CD4-positive, alpha-beta memory T cell (primary cell): ENCODE measurements around the gene CCNT1. TPM values are rescaled to one million over a fixed set of nuclear protein-coding genes. Genes with fewer than 3 reads are reported as not detected.
A peak's percentile ranks its signal among the peaks of the same experiment; 100 is the strongest.

Experiments
- CTCF ChIA-PET: fragments of 350-600 bp; sonication (Branson Sonifier 250); formaldehyde crosslinking; loops from one replicate; lab custom pipeline; 2021; ENCODE audit warnings: inconsistent platforms; ENCODE audit not compliant: partially characterized antibody; lab: Charles Lee
- POLR2A ChIA-PET: fragments of 350-600 bp; sonication (Branson Sonifier 250); formaldehyde crosslinking; loops from one replicate; lab custom pipeline; 2021; ENCODE audit not compliant: partially characterized antibody; lab: Charles Lee
- DNase-seq, 5 donors: peaks; one replicate each; pipeline versions ENCODE4 v3.0.0 to v3.0.0-alpha.2; 2020 to 2022; ENCODE audit warnings: mixed read lengths in 1 of 5
- H3K27ac ChIP-seq: one replicate; pipeline ENCODE4 v1.7.0; 2013; ENCODE audit warnings: low read depth, low read length
- H3K27me3 ChIP-seq: 2 replicates; pipeline ENCODE4 v1.7.0; 2013; ENCODE audit warnings: mild to moderate bottlenecking, low read length, moderate library complexity; ENCODE audit not compliant: insufficient read depth
- H3K36me3 ChIP-seq: 2 replicates; pipeline ENCODE4 v1.7.0; 2013; ENCODE audit warnings: mild to moderate bottlenecking, low read length, moderate library complexity; ENCODE audit not compliant: insufficient read depth
- H3K4me1 ChIP-seq: 2 replicates; pipeline ENCODE4 v1.7.0; 2013; ENCODE audit warnings: mild to moderate bottlenecking, low read length, moderate library complexity; ENCODE audit not compliant: insufficient read depth
- H3K4me3 ChIP-seq, 2 donors: one replicate each; pipeline ENCODE4 v1.7.0; 2013; ENCODE audit warnings: low read length in 2 of 2, mild to moderate bottlenecking in 1 of 2
- H3K9me3 ChIP-seq, 2 donors: one replicate each; pipeline ENCODE4 v1.7.0; 2013; ENCODE audit warnings: low read length in 2 of 2, control low read depth in 1 of 2; ENCODE audit not compliant: control insufficient read depth in 1 of 2
- H3K27ac Mint-ChIP-seq, 7 donors: one replicate each; pipeline ENCODE4 v1.8.0; 2020 to 2021; ENCODE audit warnings: mixed read lengths in 7 of 7, mild to moderate bottlenecking in 6 of 7, inconsistent platforms in 3 of 7, moderate library complexity in 3 of 7
- H3K27me3 Mint-ChIP-seq, 2 donors: one replicate each; pipeline ENCODE4 v1.8.0; 2020 to 2021; ENCODE audit warnings: mixed read lengths in 2 of 2
- H3K36me3 Mint-ChIP-seq, 2 donors: one replicate each; pipeline ENCODE4 v1.8.0; 2020 to 2021; ENCODE audit warnings: mixed read lengths in 2 of 2, inconsistent platforms in 1 of 2, mild to moderate bottlenecking in 1 of 2
- H3K4me1 Mint-ChIP-seq, 4 donors: one replicate each; pipeline ENCODE4 v1.8.0; 2020 to 2021; ENCODE audit warnings: mixed read lengths in 4 of 4, mild to moderate bottlenecking in 1 of 4
- H3K4me3 Mint-ChIP-seq, 8 donors: one replicate each; pipeline ENCODE4 v1.8.0; 2020 to 2021; ENCODE audit warnings: mixed read lengths in 8 of 8, mild to moderate bottlenecking in 7 of 8, moderate library complexity in 6 of 8, inconsistent platforms in 3 of 8
- H3K9me3 Mint-ChIP-seq, 8 donors: one replicate each; pipeline ENCODE4 v1.8.0; 2020 to 2021; ENCODE audit warnings: mixed read lengths in 8 of 8, mild to moderate bottlenecking in 5 of 8, inconsistent platforms in 3 of 8, moderate library complexity in 1 of 8
- intact Hi-C: fragments of 100-400 bp; cut with micrococcal nuclease; formaldehyde crosslinking; loops from one replicate; pipeline ENCODE4 v1.15.1; 2023
- polyA plus RNA-seq, 2 donors: library from polyadenylated mRNA; unstranded; fragments of 300-500 nt; fragmentation: Illumina TruSeq; gene quantifications; one replicate each; pipeline ENCODE4 v1.2.3, GENCODE V29; 2021
- total RNA-seq, 2 experiments: library from RNA; stranded (reverse); gene quantifications; one replicate each; pipeline ENCODE4 v1.2.3, GENCODE V29; 2021

CCNT1 gene
- total and polyA plus RNA-seq, 4 experiments from 2014 or later: 5.8 to 69.5 (median 40.5) TPM

GRCh38 chr12:48681399-48681709 is 35.2 kb downstream of the CCNT1 start:
- H3K9me3 ChIP-seq: no peaks in the 10 kb centered on the region
- POLR2A ChIA-PET: interaction anchor here (0.9 to 3.2 kb wide), 12 partner anchors 8 to 584 kb away, joined by 3 to 44 read pairs (median 4); partner anchors contain the start of genes ASB8, CCDC184, CCNT1 and TUBA1B
- CTCF ChIA-PET: no interaction called here
- Mint-ChIP-seq H3K9me3 (peaks cover 0 to 2% (median 0%) of the 10 kb centered on the region in 8 donors), H3K4me3 (peak overlapping the region; percentile 89 to 98 (median 97)), H3K27me3 (no peaks in the 10 kb centered on the region), H3K36me3 (peaks cover 16 to 49% of the 10 kb centered on the region in 2 donors), H3K27ac (peak overlapping the region; percentile 95 to 99 (median 99)), H3K4me1 (peaks cover 39 to 62% (median 51%) of the 10 kb centered on the region in 4 donors)
- no peak for DNase-seq
- peaks cover 48% of the 10 kb centered on the region for H3K4me1 ChIP-seq
- no peaks in the 10 kb centered on the region for H3K27me3 ChIP-seq
- peak overlapping the region; percentile 80 to 96 for H3K4me3 ChIP-seq
- intact Hi-C loops: no loop called here
- H3K36me3 ChIP-seq: peaks cover 20% of the 10 kb centered on the region
- peak overlapping the region; percentile 85 for H3K27ac ChIP-seq

- Histone ChIP-seq H3K27me3 (no peaks in the 10 kb centered on the region), H3K9me3 (no peaks in the 10 kb centered on the region), H3K4me3 (peak overlapping the region; percentile 80 to 96), H3K27ac (peak overlapping the region; percentile 85), H3K4me1 (peaks cover 48% of the 10 kb centered on the region), H3K36me3 (peaks cover 20% of the 10 kb centered on the region)
- Mint-ChIP-seq H3K27me3 (no peaks in the 10 kb centered on the region), H3K9me3 (peaks cover 0 to 2% (median 0%) of the 10 kb centered on the region in 8 donors), H3K27ac (peak overlapping the region in 6 of 7 donors; percentile 59 to 99 (median 98)), H3K4me1 (peaks cover 39 to 67% (median 50%) of the 10 kb centered on the region in 4 donors), H3K36me3 (peaks cover 16 to 49% of the 10 kb centered on the region in 2 donors), H3K4me3 (peak overlapping the region; percentile 89 to 98 (median 97))
- intact Hi-C loops: no loop called here
- POLR2A ChIA-PET: interaction anchor here (2.1 to 3.2 kb wide), 3 partner anchors 8 to 34 kb away, joined by 10 to 44 read pairs (median 16); partner anchors contain the start of gene CCNT1
- no peak for DNase-seq
- CTCF ChIA-PET: no interaction called here
Observed at GRCh38 chr12:48680861-48681260, 35.6 kb downstream of the CCNT1 start.

GRCh38 chr12:48678551-48679185 is 37.8 kb downstream of the CCNT1 start:
- Mint-ChIP-seq H3K4me3 (peak overlapping the region; percentile 70 to 98 (median 79)), H3K27ac (peak overlapping the region in 4 of 7 donors; percentile 39 to 85 (median 64))

GRCh38 chr12:48671231-48671856 is 45.2 kb downstream of the CCNT1 start:
- Mint-ChIP-seq H3K27me3 (no peaks in the 10 kb centered on the region), H3K27ac (no peak overlapping the region), H3K4me3 (no peak overlapping the region), H3K9me3 (no peaks in the 10 kb centered on the region), H3K36me3 (peaks cover 26 to 58% of the 10 kb centered on the region in 2 donors), H3K4me1 (peaks cover 7 to 19% (median 14%) of the 10 kb centered on the region in 4 donors)
- Histone ChIP-seq H3K4me1 (peaks cover 10% of the 10 kb centered on the region), H3K27me3 (no peaks in the 10 kb centered on the region), H3K27ac (no peak overlapping the region), H3K36me3 (peaks cover 64% of the 10 kb centered on the region), H3K9me3 (no peaks in the 10 kb centered on the region), H3K4me3 (no peak overlapping the region)
- ChIA-PET CTCF (no interaction called here), POLR2A (interaction anchor here (1.9 kb wide), 1 partner anchor 11 kb away, joined by 10 read pairs; the partner anchor contains the start of gene KANSL2)
- intact Hi-C loops: no loop called here
- no peak for DNase-seq

More at GRCh38 chr12:48678551-48679185, 37.8 kb downstream of the CCNT1 start:
- Mint-ChIP-seq H3K4me1 (peaks cover 40 to 67% (median 52%) of the 10 kb centered on the region in 4 donors), H3K9me3 (no peaks in the 10 kb centered on the region), H3K27me3 (no peaks in the 10 kb centered on the region), H3K36me3 (peaks cover 16 to 62% of the 10 kb centered on the region in 2 donors)
- H3K4me3 ChIP-seq: no peak overlapping the region
- CTCF ChIA-PET: no interaction called here
- H3K27me3 ChIP-seq: no peaks in the 10 kb centered on the region
- H3K9me3 ChIP-seq: no peaks in the 10 kb centered on the region
- peaks cover 57% of the 10 kb centered on the region for H3K4me1 ChIP-seq
- H3K27ac ChIP-seq: no peak overlapping the region
- peaks cover 26% of the 10 kb centered on the region for H3K36me3 ChIP-seq
- no peak for DNase-seq
- POLR2A ChIA-PET: interaction anchor here (1.5 kb wide), 1 partner anchor 11 kb away, joined by 3 read pairs; no protein-coding TSS in a partner anchor
- intact Hi-C loops: no loop called here

GRCh38 chr12:48668996-48669395 is 47.5 kb downstream of the CCNT1 start:
- H3K4me3 Mint-ChIP-seq: no peak overlapping the region
- no peak for DNase-seq
- intact Hi-C loops: no loop called here
- CTCF ChIA-PET: interaction anchor here (1.4 kb wide), 1 partner anchor 11 kb away, joined by 3 read pairs; no protein-coding TSS in a partner anchor
- peak overlapping the region in 1 of 7 donors; percentile 59 for H3K27ac Mint-ChIP-seq
- Histone ChIP-seq H3K9me3 (no peaks in the 10 kb centered on the region), H3K4me3 (no peak overlapping the region), H3K27me3 (no peaks in the 10 kb centered on the region), H3K27ac (no peak overlapping the region), H3K4me1 (no peaks in the 10 kb centered on the region), H3K36me3 (peaks cover 68% of the 10 kb centered on the region)
- POLR2A ChIA-PET: interaction anchor here (1.2 kb wide), 1 partner anchor 13 kb away, joined by 4 read pairs; the partner anchor contains the start of gene KANSL2
- H3K9me3 Mint-ChIP-seq: no peaks in the 10 kb centered on the region
- peaks cover 5 to 15% (median 10%) of the 10 kb centered on the region in 4 donors for H3K4me1 Mint-ChIP-seq
- peaks cover 30 to 55% of the 10 kb centered on the region in 2 donors for H3K36me3 Mint-ChIP-seq
- H3K27me3 Mint-ChIP-seq: no peaks in the 10 kb centered on the region

- Histone ChIP-seq H3K27me3 (no peaks in the 10 kb centered on the region), H3K9me3 (no peaks in the 10 kb centered on the region), H3K4me1 (no peaks in the 10 kb centered on the region), H3K4me3 (no peak overlapping the region), H3K36me3 (peaks cover 46% of the 10 kb centered on the region), H3K27ac (no peak overlapping the region)
- ChIA-PET POLR2A (no interaction called here), CTCF (no interaction called here)
- DNase-seq: no peak
- Mint-ChIP-seq H3K4me3 (no peak overlapping the region), H3K9me3 (no peaks in the 10 kb centered on the region), H3K27ac (no peak overlapping the region), H3K27me3 (no peaks in the 10 kb centered on the region), H3K4me1 (peaks cover 0 to 5% (median 0%) of the 10 kb centered on the region in 4 donors), H3K36me3 (peaks cover 21 to 58% of the 10 kb centered on the region in 2 donors)
- intact Hi-C loops: no loop called here
Observed at GRCh38 chr12:48659863-48660262, 56.6 kb downstream of the CCNT1 start.

GRCh38 chr12:48651681-48652080 is 64.8 kb downstream of the CCNT1 start:
- Mint-ChIP-seq H3K9me3 (peaks cover 0 to 1% (median 0%) of the 10 kb centered on the region in 8 donors), H3K27me3 (no peaks in the 10 kb centered on the region), H3K27ac (peak overlapping the region in 2 of 7 donors; percentile 60 to 83), H3K4me3 (no peak overlapping the region), H3K4me1 (peaks cover 0 to 9% (median 3%) of the 10 kb centered on the region in 4 donors), H3K36me3 (peaks cover 34 to 61% of the 10 kb centered on the region in 2 donors)
- intact Hi-C loops: no loop called here
- Histone ChIP-seq H3K36me3 (peaks cover 28% of the 10 kb centered on the region), H3K9me3 (no peaks in the 10 kb centered on the region), H3K4me3 (no peak overlapping the region), H3K27ac (no peak overlapping the region), H3K4me1 (no peaks in the 10 kb centered on the region), H3K27me3 (no peaks in the 10 kb centered on the region)
- no peak for DNase-seq
- POLR2A ChIA-PET: interaction anchor here (0.6 kb wide), 1 partner anchor 64 kb away, joined by 3 read pairs; the partner anchor contains the start of gene CCNT1
- CTCF ChIA-PET: interaction anchor here (0.5 to 0.7 kb wide), 2 partner anchors 24 to 468 kb away, joined by 3 to 4 read pairs; no protein-coding TSS in a partner anchor
